IMR-90 (cell line): Measurements from ENCODE around the gene ITFG1.

ENCODE experiments used
- RFX5 ChIP-seq: IDR thresholded peaks from 2 replicates; pipeline ENCODE4 v1.8.0; 2012; ENCODE audit warnings: low read depth, mild to moderate bottlenecking, low read length, moderate library complexity
- TF ChIP-seq, protein P1 (sequence below): conservative IDR thresholded peaks from 2 replicates; pipeline ENCODE4 v1.5.1; 2012; ENCODE audit warnings: mild to moderate bottlenecking, low read depth, low read length, improper control_type of control experiment

- TF ChIP-seq, protein P1, sequence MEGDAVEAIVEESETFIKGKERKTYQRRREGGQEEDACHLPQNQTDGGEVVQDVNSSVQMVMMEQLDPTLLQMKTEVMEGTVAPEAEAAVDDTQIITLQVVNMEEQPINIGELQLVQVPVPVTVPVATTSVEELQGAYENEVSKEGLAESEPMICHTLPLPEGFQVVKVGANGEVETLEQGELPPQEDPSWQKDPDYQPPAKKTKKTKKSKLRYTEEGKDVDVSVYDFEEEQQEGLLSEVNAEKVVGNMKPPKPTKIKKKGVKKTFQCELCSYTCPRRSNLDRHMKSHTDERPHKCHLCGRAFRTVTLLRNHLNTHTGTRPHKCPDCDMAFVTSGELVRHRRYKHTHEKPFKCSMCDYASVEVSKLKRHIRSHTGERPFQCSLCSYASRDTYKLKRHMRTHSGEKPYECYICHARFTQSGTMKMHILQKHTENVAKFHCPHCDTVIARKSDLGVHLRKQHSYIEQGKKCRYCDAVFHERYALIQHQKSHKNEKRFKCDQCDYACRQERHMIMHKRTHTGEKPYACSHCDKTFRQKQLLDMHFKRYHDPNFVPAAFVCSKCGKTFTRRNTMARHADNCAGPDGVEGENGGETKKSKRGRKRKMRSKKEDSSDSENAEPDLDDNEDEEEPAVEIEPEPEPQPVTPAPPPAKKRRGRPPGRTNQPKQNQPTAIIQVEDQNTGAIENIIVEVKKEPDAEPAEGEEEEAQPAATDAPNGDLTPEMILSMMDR: no peak
- no peak for TF ChIP-seq RFX5
Measured at GRCh38 chr16:47308601-47309000, 152.3 kb downstream of the ITFG1 start.
